ENCODE results near the gene FBXL20. TPM values are rescaled to one million over a fixed set of nuclear protein-coding genes. Genes with fewer than 3 reads are reported as not detected.
"Not testable (repeated sequence)": the region's sequence is repeated elsewhere in the genome, so short reads cannot be mapped to it uniquely, and the experiment has no call there.

Gene FBXL20
- total RNA-seq, 1 donor from 2014 or later = 13.8 TPM

GRCh38 chr17:39349246-39349645, 52.2 kb downstream of the FBXL20 start:
- no peak overlapping the region for H3K4me3 Mint-ChIP-seq
- H3K4me1 Mint-ChIP-seq = no peaks in the 10 kb centered on the region
- no peak overlapping the region for H3K27ac Mint-ChIP-seq (ENCODE audit: unreplicated experiment)
- TF ChIP-seq CTCF (conservative IDR thresholded peaks at IDR 0.05) = no peak
- DNase-seq (ENCODE audit: low read depth, low spot score) = no peak
- no peaks in the 10 kb centered on the region for H3K27me3 Mint-ChIP-seq (ENCODE audit: low read depth)
- H3K36me3 Mint-ChIP-seq (ENCODE audit: low read depth) = no peaks in the 10 kb centered on the region
- no peaks in the 10 kb centered on the region for H3K9me3 Mint-ChIP-seq

GRCh38 chr17:39346863-39347262, 54.6 kb downstream of the FBXL20 start:
- H3K27ac Mint-ChIP-seq (ENCODE audit: unreplicated experiment) = not testable (repeated sequence)

GRCh38 chr17:39341541-39341940, 59.9 kb downstream of the FBXL20 start:
- no peak for TF ChIP-seq CTCF (conservative IDR thresholded peaks at IDR 0.05)
- Mint-ChIP-seq H3K27ac (ENCODE audit: unreplicated experiment) (no peak overlapping the region), H3K27me3 (ENCODE audit: low read depth) (no peaks in the 10 kb centered on the region), H3K4me1 (no peaks in the 10 kb centered on the region), H3K9me3 (no peaks in the 10 kb centered on the region), H3K36me3 (ENCODE audit: low read depth) (peaks cover 3% of the 10 kb centered on the region), H3K4me3 (no peak overlapping the region)
- no peak for DNase-seq (ENCODE audit: low read depth, low spot score)

More at GRCh38 chr17:39346863-39347262, 54.6 kb downstream of the FBXL20 start:
- H3K36me3 Mint-ChIP-seq (ENCODE audit: low read depth); H3K4me3 Mint-ChIP-seq; H3K9me3 Mint-ChIP-seq; H3K27me3 Mint-ChIP-seq (ENCODE audit: low read depth); H3K4me1 Mint-ChIP-seq; DNase-seq (ENCODE audit: low read depth, low spot score): not testable (repeated sequence)

- TF ChIP-seq CTCF (conservative IDR thresholded peaks at IDR 0.05) = no peak
- no peak for DNase-seq (ENCODE audit: low read depth, low spot score)
- Mint-ChIP-seq H3K4me1 (peaks cover under 1% of the 10 kb centered on the region), H3K27me3 (ENCODE audit: low read depth) (no peaks in the 10 kb centered on the region), H3K9me3 (peaks cover 3% of the 10 kb centered on the region), H3K36me3 (ENCODE audit: low read depth) (peaks cover 8% of the 10 kb centered on the region), H3K27ac (ENCODE audit: unreplicated experiment) (no peak overlapping the region), H3K4me3 (no peak overlapping the region)
Measured at GRCh38 chr17:39340731-39341130, 60.7 kb downstream of the FBXL20 start.

- Mint-ChIP-seq H3K4me3 (no peak overlapping the region), H3K27ac (ENCODE audit: unreplicated experiment) (no peak overlapping the region), H3K9me3 (peaks cover 8% of the 10 kb centered on the region), H3K36me3 (ENCODE audit: low read depth) (peaks cover 15% of the 10 kb centered on the region), H3K4me1 (peaks cover 13% of the 10 kb centered on the region), H3K27me3 (ENCODE audit: low read depth) (no peaks in the 10 kb centered on the region)
- DNase-seq (ENCODE audit: low read depth, low spot score) = no peak
- no peak for TF ChIP-seq CTCF (conservative IDR thresholded peaks at IDR 0.05)
Measured at GRCh38 chr17:39339272-39339671, 62.2 kb downstream of the FBXL20 start.

- H3K9me3 Mint-ChIP-seq; H3K27me3 Mint-ChIP-seq (ENCODE audit: low read depth); DNase-seq (ENCODE audit: low read depth, low spot score); H3K4me3 Mint-ChIP-seq; H3K27ac Mint-ChIP-seq (ENCODE audit: unreplicated experiment): not testable (repeated sequence)
- H3K4me1 Mint-ChIP-seq = peaks cover 13% of the 10 kb centered on the region
- H3K36me3 Mint-ChIP-seq (ENCODE audit: low read depth) = peaks cover 20% of the 10 kb centered on the region
Measured at GRCh38 chr17:39337649-39338048, 63.8 kb downstream of the FBXL20 start.

All from neural crest cell (in vitro differentiated cells).